Omental fat pad (tissue), 4 donors: ENCODE results near the gene DNM1. TPM values are rescaled to one million over a fixed set of nuclear protein-coding genes. Genes with fewer than 3 reads are reported as not detected.

Experiments used
- ATAC-seq: fragments of 150-250 bp; one replicate; pipeline ENCODE4 v1.9.1; 2016; ENCODE audit warnings: mild to moderate bottlenecking, moderate library complexity; ENCODE audit not compliant: low FRiP score
- DNase-seq: peaks from one replicate; pipeline ENCODE4 v3.0.0-alpha.2; 2019; ENCODE audit warnings: low spot score
- CTCF ChIP-seq, 3 donors: fragments of 450-650 bp; IDR thresholded peaks; one replicate each; pipeline ENCODE4 v1.5.1; 2016 to 2017; ENCODE audit warnings: antibody characterized with exemption in 3 of 3, mild to moderate bottlenecking in 3 of 3, moderate library complexity in 2 of 3
- total RNA-seq, 4 donors: library from RNA; depleted of rRNA; stranded (reverse); fragments of >200 nt; gene quantifications; one replicate each; pipeline ENCODE4 v1.1.0, GENCODE V29; 2016

Gene DNM1
- total RNA-seq, 4 donors from 2014 or later: 4.0 to 60.5 (median 20.0) TPM

DNA sequence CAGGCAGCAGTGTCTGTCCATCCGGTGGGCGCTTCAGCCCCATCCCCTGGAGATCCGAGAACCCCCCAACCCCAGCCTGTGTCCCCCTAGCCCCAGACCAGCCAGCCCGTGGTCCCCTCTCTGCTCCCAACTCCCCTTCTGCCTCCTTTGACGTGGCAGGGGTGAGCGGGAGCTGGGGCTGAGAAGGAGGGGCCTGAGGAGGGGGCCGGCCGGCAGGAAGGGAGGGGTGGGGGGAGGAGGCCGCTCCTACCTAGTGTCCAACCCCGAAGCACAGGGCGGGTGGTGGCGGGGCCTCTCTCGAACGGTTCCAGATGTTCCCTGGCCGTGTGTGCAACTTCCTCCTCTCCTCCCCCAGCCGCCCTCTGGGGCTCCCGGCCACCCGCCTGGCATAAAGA, 41.7 kb downstream of the DNM1 start:
- no peak for TF ChIP-seq CTCF (IDR thresholded peaks at IDR 0.05)
- ATAC-seq: peak; percentile 46
- no peak for DNase-seq

GRCh38 chr9:128245421-128246151, 42.4 kb downstream of the DNM1 start:
- DNase-seq: no peak
- no peak for ATAC-seq
- TF ChIP-seq CTCF (IDR thresholded peaks at IDR 0.05): no peak

GRCh38 chr9:128246471-128246870, 43.3 kb downstream of the DNM1 start:
- DNase-seq: no peak
- ATAC-seq: no peak
- TF ChIP-seq CTCF (IDR thresholded peaks at IDR 0.05): no peak

DNA sequence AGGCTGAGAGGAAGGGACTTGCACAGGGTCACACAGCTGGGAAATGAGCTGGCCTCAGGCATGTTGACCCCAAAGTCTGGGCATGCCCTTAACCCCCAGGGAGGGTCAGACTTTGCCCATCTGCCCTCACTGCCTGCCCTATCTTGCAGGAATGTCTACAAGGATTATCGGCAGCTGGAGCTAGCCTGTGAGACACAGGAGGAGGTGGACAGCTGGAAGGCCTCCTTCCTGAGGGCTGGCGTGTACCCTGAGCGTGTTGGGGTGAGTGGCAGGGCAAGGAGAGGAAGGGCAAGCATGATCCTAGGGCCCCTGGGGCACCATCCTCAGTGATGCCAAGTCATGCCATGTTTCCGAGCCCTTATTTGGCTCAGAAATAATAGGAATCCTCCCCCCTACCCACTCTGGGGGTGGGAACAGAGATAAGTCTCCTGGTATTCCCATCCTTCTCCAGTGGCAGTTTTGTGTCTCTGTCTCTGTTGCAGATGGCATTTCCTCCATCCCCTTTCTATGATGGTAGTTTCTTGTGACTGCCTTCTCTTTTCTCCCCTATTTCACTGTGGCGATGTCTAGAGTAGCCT, 44.1 kb downstream of the DNM1 start:
- no peak for TF ChIP-seq CTCF (IDR thresholded peaks at IDR 0.05)
- DNase-seq: no peak
- no peak for ATAC-seq

DNA sequence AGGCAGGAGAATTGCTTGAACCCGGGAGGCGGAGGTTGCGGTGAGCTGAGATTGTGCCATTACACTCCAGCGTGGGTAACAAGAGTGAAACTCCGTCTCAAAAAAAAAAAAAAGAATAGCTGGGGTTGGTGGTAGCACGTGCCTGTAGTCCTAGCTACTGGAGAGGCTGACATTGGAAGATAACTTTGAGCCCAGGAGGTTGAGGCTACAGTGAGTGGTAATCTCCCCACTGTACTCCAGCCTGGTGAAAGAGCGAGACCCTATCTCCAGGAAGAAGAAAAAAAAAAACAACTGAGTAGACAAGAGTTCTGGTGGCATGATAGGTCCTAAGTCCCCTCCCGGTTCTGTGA, 46.4 kb downstream of the DNM1 start:
- no peak for TF ChIP-seq CTCF (IDR thresholded peaks at IDR 0.05)
- ATAC-seq (no peak), DNase-seq (no peak)

DNA sequence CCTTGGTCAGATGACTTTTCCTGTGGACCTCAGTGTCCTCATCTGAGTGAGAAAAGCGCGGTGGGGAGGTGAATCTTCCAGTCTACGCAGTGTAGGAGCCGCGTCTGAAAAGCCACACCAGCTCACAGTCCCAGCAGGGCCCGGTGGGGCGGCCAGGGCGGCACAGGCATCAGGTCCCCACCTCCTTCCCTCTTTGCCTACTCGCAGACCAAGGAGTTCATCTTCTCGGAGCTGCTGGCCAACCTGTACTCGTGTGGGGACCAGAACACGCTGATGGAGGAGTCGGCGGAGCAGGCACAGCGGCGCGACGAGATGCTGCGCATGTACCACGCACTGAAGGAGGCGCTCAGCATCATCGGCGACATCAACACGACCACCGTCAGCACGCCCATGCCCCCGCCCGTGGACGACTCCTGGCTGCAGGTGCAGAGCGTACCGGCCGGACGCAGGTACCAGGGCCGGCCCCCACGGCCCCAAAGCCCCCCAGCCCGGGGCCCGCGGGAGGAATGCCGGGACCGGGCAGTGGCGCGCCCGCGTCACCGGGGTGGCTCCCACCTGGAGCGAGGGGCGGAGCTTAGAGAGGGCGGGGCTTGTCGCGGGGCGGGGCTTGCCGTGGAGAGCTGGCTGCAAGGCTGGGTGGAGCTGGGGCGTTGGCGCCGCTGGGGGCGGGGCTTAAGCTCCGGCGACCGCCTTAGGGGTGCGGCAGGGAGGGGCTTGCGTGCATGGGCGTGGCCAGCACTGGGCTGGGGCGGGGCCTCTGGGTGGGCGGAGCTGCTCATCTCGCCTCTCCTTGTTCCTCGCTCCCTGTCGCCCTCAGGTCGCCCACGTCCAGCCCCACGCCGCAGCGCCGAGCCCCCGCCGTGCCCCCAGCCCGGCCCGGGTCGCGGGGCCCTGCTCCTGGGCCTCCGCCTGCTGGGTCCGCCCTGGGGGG, 47.0 kb downstream of the DNM1 start:
- TF ChIP-seq CTCF (IDR thresholded peaks at IDR 0.05): no peak
- ATAC-seq: peak; percentile 70
- peak; percentile 54 for DNase-seq
